GM11168 (cell line): ENCODE measurements around the gene CYSTM1.

Experiments used
- in situ Hi-C: fragments of 300-500 bp; cut with MboI; formaldehyde crosslinking; loops from one replicate; pipeline ENCODE4 v1.12.0; 2022; ENCODE audit warnings: low sequenced_read_pairs; ENCODE audit not compliant: unreplicated experiment

The CYSTM1 gene

DNA sequence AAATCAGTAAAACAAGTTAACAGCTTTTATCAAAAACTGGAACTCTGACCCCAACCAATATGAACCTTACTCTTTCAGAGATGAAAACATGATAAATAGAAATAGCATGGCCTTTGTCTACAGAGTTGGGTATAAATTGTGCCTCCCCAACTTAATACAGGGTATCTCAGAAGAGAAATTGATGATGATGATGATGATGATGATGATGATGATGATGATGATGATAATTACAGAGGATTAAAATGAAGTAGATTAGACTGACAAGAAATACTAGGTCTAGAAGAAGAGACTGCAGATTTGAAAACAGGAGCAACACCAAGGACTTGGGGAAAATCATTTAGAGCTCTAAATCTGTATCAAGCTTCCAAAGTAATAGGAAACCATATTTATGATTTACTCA, 100.8 kb downstream of the CYSTM1 start:
- in situ Hi-C loops: no loop called here

- in situ Hi-C loops: no loop called here
Observed at GRCh38 chr5:140282266-140282665, 107.3 kb downstream of the CYSTM1 start.

DNA sequence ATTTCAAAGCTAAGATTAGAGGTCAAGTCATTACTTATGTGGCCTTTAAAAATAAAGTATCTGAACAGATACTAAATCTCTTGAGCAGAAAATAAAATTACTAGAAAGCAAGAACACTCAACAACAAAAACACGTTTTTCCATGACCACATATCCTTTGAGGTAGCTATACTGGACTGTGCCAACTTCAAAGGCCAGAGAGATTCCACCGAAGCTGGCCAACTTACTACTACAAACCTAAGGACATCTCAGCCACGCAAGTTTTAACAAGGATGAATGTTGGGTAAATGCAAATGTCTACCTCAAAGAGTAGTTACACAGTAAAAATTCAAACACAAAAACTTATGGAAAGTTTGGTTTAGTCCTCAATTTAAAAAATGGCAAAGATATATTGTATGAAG, 109.0 kb downstream of the CYSTM1 start:
- in situ Hi-C loops: no loop called here

- in situ Hi-C loops: no loop called here
Observed at GRCh38 chr5:140286424-140286823, 111.4 kb downstream of the CYSTM1 start.

DNA sequence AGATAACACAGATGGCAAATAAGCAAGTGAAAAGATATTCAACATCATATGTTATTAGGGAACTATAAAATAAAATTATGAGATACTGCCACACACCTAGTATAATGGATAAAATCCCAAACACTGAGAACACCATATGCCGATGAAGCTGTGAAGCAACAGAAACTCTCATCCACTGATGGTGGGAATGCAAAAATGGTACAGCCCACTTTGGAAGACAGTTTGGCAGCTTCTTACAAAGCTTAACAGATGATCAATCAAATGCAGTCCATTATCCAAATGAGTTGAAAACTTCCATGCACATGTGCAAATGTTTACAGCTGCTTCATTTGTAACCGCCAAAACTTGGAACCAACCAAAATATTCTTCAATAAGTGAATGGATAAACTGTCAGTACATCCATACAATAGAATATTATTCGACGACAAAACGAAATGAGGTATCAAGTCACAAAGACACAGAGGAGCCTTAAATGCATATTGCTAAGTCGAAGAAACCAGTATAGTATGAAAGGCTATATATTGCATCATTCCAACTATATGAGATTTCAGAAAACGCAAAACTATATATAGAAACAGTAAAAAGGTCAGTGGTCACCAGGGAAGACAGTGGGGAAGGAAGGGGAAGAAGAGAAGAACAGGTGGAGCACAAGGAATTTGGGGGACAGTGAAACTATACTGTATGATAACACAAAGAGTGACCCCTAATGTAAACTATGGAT, 113.0 kb downstream of the CYSTM1 start:
- in situ Hi-C loops: no loop called here

DNA sequence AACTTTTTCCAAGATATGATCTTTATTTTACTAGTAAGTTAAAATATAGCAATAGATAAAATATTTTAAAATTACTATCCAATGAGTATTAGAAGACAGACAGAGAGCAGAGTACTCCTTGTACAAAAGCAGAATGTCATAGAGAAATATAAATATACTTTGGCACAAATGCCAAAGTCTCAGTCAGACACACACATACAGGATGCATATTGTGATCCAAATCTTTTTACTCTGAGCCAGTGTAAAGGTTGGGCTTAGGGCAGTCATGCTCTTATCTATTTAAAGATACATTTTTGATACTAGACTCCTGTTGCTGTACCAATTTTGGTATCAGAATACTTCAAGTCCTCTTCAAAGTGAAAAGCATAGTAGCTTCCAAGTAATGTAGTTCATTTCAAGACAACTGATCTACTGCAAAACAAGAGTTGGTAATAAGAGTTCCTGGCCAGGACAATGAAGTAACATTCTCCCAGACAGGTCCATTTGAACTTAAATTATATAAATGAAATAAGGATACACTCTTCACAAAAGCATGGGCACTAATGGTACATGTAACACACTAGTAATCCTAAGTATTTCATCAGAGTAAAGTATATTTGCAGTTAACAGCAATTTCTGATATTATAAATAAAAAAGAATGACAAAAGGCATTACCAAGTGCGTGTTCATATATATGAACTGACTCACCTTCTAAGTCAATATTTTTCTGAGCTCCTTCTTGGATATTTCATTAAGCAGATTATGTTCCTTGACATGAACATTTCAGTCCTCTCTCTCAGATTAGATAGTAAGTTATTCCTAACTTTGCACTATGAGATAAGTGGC, 117.4 kb downstream of the CYSTM1 start:
- in situ Hi-C loops: no loop called here
